Measurements from ENCODE around the gene NEK10. TPM values are rescaled to one million over a fixed set of nuclear protein-coding genes. Genes with fewer than 3 reads are reported as not detected.

NEK10 gene
- total and polyA plus RNA-seq, 9 donors: 0.41 to 33.4 (median 1.1) TPM

GRCh38 chr3:27358372-27358771 is 10.8 kb downstream of the NEK10 start:
- Histone ChIP-seq H3K27ac (no peak overlapping the region), H3K27me3 (no peaks in the 10 kb centered on the region), H3K9me3 (no peaks in the 10 kb centered on the region), H3K36me3 (no peaks in the 10 kb centered on the region), H3K4me1 (ENCODE audit: insufficient read depth) (peaks cover 3% of the 10 kb centered on the region), H3K4me3 (no peak overlapping the region)
- DNase-seq: no peak
- intact Hi-C loops (cut with DNase I): no loop called here
- WGBS, 3 donors: 87 to 93% (median 90%) methylated on average over 3 of the region's 3 CpGs
- TF ChIP-seq POLR2A (IDR thresholded peaks at IDR 0.05): no peak
- TF ChIP-seq CTCF (IDR thresholded peaks at IDR 0.05): no peak
- no peak for TF ChIP-seq EP300 (IDR thresholded peaks at IDR 0.05)

GRCh38 chr3:27357665-27358258 is 11.4 kb downstream of the NEK10 start:
- Histone ChIP-seq H3K36me3 (no peaks in the 10 kb centered on the region), H3K4me1 (ENCODE audit: insufficient read depth) (peaks cover 3% of the 10 kb centered on the region), H3K9me3 (no peaks in the 10 kb centered on the region), H3K4me3 (no peak overlapping the region), H3K27me3 (no peaks in the 10 kb centered on the region), H3K27ac (no peak overlapping the region)
- TF ChIP-seq POLR2A (IDR thresholded peaks at IDR 0.05) (no peak), CTCF (IDR thresholded peaks at IDR 0.05) (no peak), EP300 (IDR thresholded peaks at IDR 0.05) (no peak)
- WGBS, 3 donors: 45 to 85% (median 57%) methylated on average over 1 of the region's 1 CpG
- intact Hi-C loops (cut with DNase I): no loop called here
- DNase-seq: peak in 1 of 5 donors; percentile 34

GRCh38 chr3:27356976-27357375 is 12.2 kb downstream of the NEK10 start:
- 91 to 92% (median 91%) methylated on average over 3 of the region's 3 CpGs for WGBS, 3 donors
- H3K4me1 ChIP-seq (ENCODE audit: insufficient read depth): peaks cover 3% of the 10 kb centered on the region
- intact Hi-C loops (cut with DNase I): no loop called here

GRCh38 chr3:27354588-27355203 is 14.5 kb downstream of the NEK10 start:
- intact Hi-C loops (cut with DNase I): no loop called here
- Histone ChIP-seq H3K9me3 (no peaks in the 10 kb centered on the region), H3K36me3 (no peaks in the 10 kb centered on the region), H3K4me1 (ENCODE audit: insufficient read depth) (no peaks in the 10 kb centered on the region), H3K4me3 (no peak overlapping the region), H3K27me3 (no peaks in the 10 kb centered on the region), H3K27ac (no peak overlapping the region)
- TF ChIP-seq CTCF (IDR thresholded peaks at IDR 0.05) (no peak), POLR2A (IDR thresholded peaks at IDR 0.05) (no peak), EP300 (IDR thresholded peaks at IDR 0.05) (no peak)
- no peak for DNase-seq
- 80 to 87% (median 82%) methylated on average over 4 of the region's 4 CpGs for WGBS, 3 donors

More at GRCh38 chr3:27356976-27357375, 12.2 kb downstream of the NEK10 start:
- no peak for DNase-seq
- no peaks in the 10 kb centered on the region for H3K36me3 ChIP-seq
- H3K9me3 ChIP-seq: no peaks in the 10 kb centered on the region
- no peak overlapping the region for H3K27ac ChIP-seq
- H3K27me3 ChIP-seq: no peaks in the 10 kb centered on the region
- H3K4me3 ChIP-seq: no peak overlapping the region
- TF ChIP-seq EP300 (IDR thresholded peaks at IDR 0.05) (no peak), POLR2A (IDR thresholded peaks at IDR 0.05) (no peak), CTCF (IDR thresholded peaks at IDR 0.05) (no peak)

All from ovary (tissue), 9 donors.